Activated naive CD4-positive, alpha-beta T cell treated with anti-CD3 and anti-CD28 coated beads, Interleukin-2, amount 10 ng/mL, durations not matched to agents 7 days and 5 days (primary cell): Measurements from ENCODE around the gene DLG5.
A peak's percentile ranks its signal among the peaks of the same experiment; 100 is the strongest.

Experiments
- CTCF ChIA-PET: fragments of 350-600 bp; sonication (Branson Sonifier 250); formaldehyde crosslinking; loops from one replicate; lab custom pipeline; 2021; ENCODE audit warnings: antibody characterized with exemption; lab: Charles Lee
- DNase-seq: peaks from one replicate; pipeline ENCODE4 v3.0.0-alpha.2; 2020
- H3K27ac Mint-ChIP-seq: one replicate; pipeline ENCODE4 v1.8.0; 2021; ENCODE audit warnings: mild to moderate bottlenecking, moderate library complexity, mixed read lengths
- H3K27me3 Mint-ChIP-seq: one replicate; pipeline ENCODE4 v1.8.0; 2021; ENCODE audit warnings: mild to moderate bottlenecking, mixed read lengths
- H3K36me3 Mint-ChIP-seq: one replicate; pipeline ENCODE4 v1.8.0; 2021; ENCODE audit warnings: mixed read lengths
- H3K4me1 Mint-ChIP-seq: one replicate; pipeline ENCODE4 v1.8.0; 2021; ENCODE audit warnings: mixed read lengths
- H3K4me3 Mint-ChIP-seq: one replicate; pipeline ENCODE4 v1.8.0; 2021; ENCODE audit warnings: mild to moderate bottlenecking, moderate library complexity, mixed read lengths
- H3K9me3 Mint-ChIP-seq: one replicate; pipeline ENCODE4 v1.8.0; 2021; ENCODE audit warnings: mixed read lengths

DLG5 gene

DNA sequence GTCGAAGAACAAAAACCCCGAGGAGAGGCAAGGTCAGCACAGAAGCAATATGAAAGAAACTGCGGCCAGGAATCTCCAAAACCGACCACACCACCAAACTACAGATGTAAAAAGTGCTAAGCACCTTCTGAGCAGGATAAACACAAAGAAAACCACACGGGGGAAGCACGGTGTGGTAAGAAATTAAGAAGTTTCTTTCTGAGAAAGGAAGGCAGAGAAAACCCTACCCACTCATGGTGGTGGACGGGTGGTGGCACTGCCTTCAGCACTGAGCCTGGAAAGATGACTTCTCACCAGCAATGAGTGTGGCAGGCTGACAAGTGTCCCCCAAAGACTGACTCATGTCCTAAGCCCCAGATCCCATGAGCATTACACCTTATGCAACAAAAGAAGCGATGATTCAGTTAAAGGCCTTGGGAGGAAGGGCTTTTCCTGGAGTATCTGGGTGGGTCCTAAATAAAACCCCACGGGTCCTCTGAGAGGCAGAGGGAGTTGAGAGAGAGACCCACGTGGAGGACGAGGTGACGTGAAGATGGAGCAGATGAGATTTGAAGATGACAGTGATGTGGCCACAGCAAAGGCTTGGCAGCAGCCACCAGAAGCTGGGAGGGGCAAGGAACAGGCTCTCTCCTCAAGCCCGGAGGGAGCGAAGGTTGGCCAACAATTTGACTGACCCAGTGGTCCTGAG is 124.9 kb downstream of the DLG5 start:
- peak; percentile 55 for DNase-seq
- no peaks in the 10 kb centered on the region for H3K9me3 Mint-ChIP-seq
- no peak overlapping the region for H3K27ac Mint-ChIP-seq
- H3K27me3 Mint-ChIP-seq, result peaks cover 13% of the 10 kb centered on the region
- peaks cover 20% of the 10 kb centered on the region for H3K4me1 Mint-ChIP-seq
- CTCF ChIA-PET, result no interaction called here
- H3K4me3 Mint-ChIP-seq, result no peak overlapping the region
- H3K36me3 Mint-ChIP-seq, result peaks cover 2% of the 10 kb centered on the region

DNA sequence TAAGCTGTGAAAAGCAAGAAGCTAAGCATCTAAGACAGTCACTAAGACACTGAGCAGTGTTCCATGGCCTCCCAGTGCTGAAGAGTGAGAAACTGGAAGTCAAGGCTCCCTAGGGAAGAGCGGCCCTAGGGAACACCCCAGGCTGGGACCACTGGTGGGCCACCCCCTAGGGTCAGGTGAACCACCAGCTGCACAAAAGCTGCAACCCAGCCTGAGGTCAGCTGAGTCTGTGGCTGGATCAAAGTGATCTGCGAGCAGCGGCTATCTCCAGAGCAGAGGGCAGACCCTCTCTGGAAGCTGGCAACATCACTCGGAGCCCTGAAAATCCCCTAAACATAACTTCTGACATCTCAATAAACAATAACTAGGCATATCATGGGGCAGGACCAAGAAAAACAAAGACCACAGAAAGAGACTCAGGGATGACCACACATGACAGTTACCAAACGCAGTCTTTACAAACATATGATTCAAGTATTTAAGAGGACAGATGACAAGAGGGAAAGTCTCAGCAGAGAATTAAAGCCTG is 125.8 kb downstream of the DLG5 start:
- Mint-ChIP-seq H3K4me1 (peaks cover 20% of the 10 kb centered on the region), H3K36me3 (peaks cover 1% of the 10 kb centered on the region), H3K27me3 (peaks cover 13% of the 10 kb centered on the region), H3K4me3 (no peak overlapping the region), H3K9me3 (no peaks in the 10 kb centered on the region), H3K27ac (no peak overlapping the region)
- CTCF ChIA-PET, result no interaction called here
- no peak for DNase-seq

DNA sequence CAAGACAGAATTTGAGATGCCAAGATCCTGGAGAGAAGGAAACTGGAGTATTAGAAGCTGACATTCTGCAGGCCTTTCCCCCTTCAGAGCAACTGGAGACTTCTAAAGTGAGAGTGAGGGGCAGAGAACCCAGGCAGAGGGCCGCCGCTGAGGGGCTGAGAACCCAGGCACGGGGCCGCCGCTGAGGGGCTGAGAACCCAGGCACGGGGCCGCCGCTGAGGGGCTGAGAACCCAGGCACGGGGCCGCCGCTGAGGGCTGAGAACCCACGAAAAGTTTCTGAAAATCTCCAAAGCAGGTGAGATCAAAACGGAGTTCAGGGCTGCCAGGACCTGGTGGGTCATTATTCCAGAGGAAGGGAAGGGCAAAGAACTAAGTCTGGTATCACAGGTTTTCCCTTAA is 126.2 kb downstream of the DLG5 start:
- no peak for DNase-seq
- H3K4me1 Mint-ChIP-seq, result peaks cover 20% of the 10 kb centered on the region
- H3K4me3 Mint-ChIP-seq, result no peak overlapping the region
- no peaks in the 10 kb centered on the region for H3K36me3 Mint-ChIP-seq
- peak overlapping the region; percentile 72 for H3K27ac Mint-ChIP-seq
- no peaks in the 10 kb centered on the region for H3K9me3 Mint-ChIP-seq
- H3K27me3 Mint-ChIP-seq, result peaks cover 13% of the 10 kb centered on the region
- CTCF ChIA-PET, result no interaction called here

DNA sequence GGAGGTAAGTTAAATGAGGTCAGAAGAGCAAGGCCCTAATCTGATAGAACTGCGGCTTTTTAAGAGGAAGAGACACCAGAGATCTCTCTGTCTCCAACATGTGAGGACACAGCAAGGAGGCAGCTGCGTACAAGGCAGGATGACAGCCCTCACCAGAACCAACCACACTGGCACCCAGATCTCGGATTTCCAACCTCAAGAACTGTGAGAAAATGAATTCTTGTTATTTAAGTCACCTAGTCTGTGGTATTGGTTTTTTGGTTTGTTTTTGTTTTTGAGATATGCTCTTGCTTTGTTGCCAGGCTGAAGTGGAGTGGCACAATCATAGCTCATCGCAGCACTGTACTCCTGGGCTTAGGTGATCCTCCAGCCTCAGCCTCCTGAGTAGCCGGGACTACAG is 127.2 kb downstream of the DLG5 start:
- Mint-ChIP-seq H3K4me1 (peaks cover 20% of the 10 kb centered on the region), H3K27ac (no peak overlapping the region), H3K36me3 (no peaks in the 10 kb centered on the region), H3K27me3 (peaks cover 13% of the 10 kb centered on the region), H3K9me3 (no peaks in the 10 kb centered on the region), H3K4me3 (no peak overlapping the region)
- DNase-seq, result no peak
- CTCF ChIA-PET, result no interaction called here

DNA sequence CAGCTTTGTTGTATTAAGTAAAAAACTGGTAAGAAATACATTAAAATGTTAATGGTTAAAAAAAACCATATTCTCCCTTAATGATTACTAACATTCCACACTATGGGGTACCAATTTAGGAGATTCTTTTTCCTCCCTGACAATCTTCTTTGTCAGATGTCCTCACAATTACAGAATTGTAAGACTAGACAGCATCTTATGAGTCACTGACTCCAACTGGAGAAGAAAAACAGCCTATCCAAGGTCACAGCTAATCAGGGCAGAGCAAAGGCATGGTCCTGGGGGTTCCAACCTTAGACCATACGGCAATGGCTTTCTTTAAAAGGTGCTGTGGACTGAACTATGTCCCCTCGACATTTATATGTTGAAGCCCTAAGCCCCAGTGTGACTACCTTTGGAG is 127.6 kb downstream of the DLG5 start:
- CTCF ChIA-PET, result no interaction called here
- Mint-ChIP-seq H3K27me3 (peaks cover 13% of the 10 kb centered on the region), H3K4me1 (peaks cover 20% of the 10 kb centered on the region), H3K36me3 (no peaks in the 10 kb centered on the region), H3K27ac (no peak overlapping the region), H3K4me3 (no peak overlapping the region), H3K9me3 (no peaks in the 10 kb centered on the region)
- no peak for DNase-seq

DNA sequence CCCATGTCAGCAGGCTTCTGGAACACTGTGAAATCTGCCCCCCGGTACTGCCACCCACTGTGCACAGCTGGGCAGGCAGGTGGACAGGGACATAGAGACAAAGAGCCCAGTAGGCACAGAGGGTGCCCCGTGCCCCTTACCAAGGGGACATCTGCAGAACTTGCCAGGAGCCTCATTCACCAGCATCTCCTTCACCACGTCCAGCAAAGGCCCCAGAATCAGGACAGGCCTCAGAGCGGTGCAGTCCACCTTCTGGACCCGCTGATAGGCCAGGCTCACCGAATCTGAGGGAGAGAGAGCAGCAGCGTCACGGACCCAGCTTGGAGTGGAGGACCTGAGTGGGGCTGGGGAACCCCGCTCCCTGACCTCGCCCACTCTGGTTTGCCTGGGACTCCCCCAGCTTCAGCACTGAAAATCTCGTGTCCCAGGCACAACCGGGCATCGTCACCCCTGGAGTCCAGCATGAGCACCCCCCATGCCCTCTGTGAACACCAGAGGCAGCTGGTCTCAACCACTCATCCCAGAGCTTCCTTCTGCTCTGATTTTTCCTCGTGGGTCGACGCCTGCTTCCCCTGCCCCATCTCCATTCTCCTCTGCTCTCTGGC is 130.1 kb downstream of the DLG5 start:
- H3K27ac Mint-ChIP-seq, result no peak overlapping the region
- H3K4me1 Mint-ChIP-seq, result peaks cover 11% of the 10 kb centered on the region
- H3K27me3 Mint-ChIP-seq, result peaks cover 8% of the 10 kb centered on the region
- no peak for DNase-seq
- no peaks in the 10 kb centered on the region for H3K9me3 Mint-ChIP-seq
- H3K4me3 Mint-ChIP-seq, result no peak overlapping the region
- CTCF ChIA-PET, result no interaction called here
- no peaks in the 10 kb centered on the region for H3K36me3 Mint-ChIP-seq

DNA sequence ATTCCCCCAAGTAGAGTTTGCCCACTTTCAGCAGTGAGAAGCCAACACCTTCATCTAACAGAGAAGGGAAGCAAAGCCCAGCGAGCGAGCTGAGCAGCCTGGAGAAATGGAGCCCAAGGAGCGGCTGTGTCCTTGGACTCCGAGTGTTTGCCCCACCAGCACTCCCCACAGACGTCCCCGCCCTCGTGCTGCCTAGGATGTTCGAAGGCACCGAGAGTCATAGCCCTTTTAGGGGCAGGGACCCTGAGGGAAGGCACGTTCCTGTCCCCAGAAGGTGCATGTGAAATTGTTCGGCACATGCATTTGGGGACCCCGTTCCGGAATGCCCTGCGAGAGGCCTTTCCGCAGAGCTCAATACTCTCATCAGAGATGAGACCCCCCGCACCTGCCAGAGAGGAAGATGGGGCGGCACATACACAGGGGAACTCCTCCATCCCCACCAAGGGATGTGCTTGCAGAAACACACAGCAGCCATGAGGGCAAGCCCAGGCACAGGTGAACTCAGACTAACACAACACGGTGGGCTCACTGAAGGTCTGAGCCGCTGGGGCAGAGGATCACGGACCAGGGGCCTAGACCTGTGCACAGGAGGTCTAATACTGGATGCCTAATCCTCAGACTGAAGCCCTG is 131.0 kb downstream of the DLG5 start:
- CTCF ChIA-PET, result no interaction called here
- H3K4me3 Mint-ChIP-seq, result no peak overlapping the region
- DNase-seq, result no peak
- peaks cover 8% of the 10 kb centered on the region for H3K27me3 Mint-ChIP-seq
- no peaks in the 10 kb centered on the region for H3K36me3 Mint-ChIP-seq
- H3K4me1 Mint-ChIP-seq, result peaks cover 4% of the 10 kb centered on the region
- H3K9me3 Mint-ChIP-seq, result no peaks in the 10 kb centered on the region
- H3K27ac Mint-ChIP-seq, result no peak overlapping the region

DNA sequence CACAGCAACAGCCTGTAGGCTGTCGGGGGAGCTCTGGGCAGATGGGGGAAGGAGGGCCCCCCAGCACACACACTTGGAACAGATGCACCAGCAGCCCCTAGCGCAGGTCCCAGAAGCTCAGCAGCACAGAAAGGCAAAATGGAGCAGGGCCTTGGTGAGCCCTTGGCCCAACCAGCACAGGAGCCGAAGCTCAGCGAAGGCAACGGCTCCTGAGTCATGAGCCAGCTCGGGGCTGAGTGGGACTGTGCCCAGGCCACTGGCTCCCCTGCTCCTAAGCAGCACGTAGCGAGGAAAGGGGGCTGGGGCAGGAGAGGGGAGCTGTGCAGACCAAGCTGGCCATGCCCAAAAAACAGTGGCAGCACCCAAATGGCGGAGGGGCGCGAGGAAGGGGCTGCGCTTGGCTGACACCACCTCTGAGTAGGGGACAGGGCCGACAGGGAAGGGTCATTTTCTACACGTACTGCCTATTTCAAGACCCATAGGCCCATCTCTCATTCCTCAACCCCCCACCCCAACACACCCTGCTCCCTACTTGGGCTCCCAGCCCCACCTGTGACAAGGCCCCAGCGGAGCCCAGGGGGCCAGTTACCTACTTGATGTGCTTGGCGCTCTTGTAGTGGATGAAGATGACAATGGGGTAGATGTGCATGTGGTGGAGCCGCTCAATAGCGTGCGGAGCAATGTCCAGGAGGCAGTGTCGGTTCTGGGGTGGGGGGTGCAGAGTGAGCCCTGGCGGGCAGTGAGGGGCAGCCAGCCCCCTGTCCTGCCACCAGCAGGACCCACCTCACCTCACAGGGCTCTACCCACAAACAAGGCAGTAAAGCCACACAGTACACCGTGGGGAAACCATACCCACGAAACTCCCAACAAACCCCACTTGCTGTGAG is 132.1 kb downstream of the DLG5 start:
- H3K27ac Mint-ChIP-seq, result no peak overlapping the region
- CTCF ChIA-PET, result no interaction called here
- no peaks in the 10 kb centered on the region for H3K9me3 Mint-ChIP-seq
- H3K27me3 Mint-ChIP-seq, result peaks cover 8% of the 10 kb centered on the region
- H3K36me3 Mint-ChIP-seq, result no peaks in the 10 kb centered on the region
- H3K4me3 Mint-ChIP-seq, result no peak overlapping the region
- no peaks in the 10 kb centered on the region for H3K4me1 Mint-ChIP-seq
- DNase-seq, result no peak

DNA sequence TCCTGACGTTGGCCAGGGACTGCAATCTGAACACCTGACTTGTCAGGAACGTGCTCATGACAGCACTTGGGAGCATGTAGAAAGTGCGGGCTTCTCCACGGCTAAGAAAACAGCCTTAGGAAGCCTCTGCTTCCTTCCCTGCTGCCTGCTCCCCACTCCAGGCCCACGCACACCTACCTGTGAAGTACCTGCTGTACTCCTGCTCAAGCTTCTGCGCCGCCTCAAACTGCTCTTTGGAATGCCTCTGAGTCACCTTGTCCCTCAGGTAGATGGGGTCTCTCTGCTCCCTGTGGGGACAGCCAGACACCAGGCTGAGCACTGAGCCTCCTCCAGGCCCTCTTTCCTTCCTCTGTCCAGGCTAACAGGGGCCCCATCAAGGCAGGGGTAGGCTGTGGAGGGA is 132.7 kb downstream of the DLG5 start:
- CTCF ChIA-PET, result interaction anchor here (1.1 kb wide), 1 partner anchor 44 kb away, joined by 3 read pairs; no protein-coding TSS in a partner anchor
- no peaks in the 10 kb centered on the region for H3K4me1 Mint-ChIP-seq
- no peaks in the 10 kb centered on the region for H3K9me3 Mint-ChIP-seq
- H3K4me3 Mint-ChIP-seq, result no peak overlapping the region
- H3K36me3 Mint-ChIP-seq, result no peaks in the 10 kb centered on the region
- peaks cover 4% of the 10 kb centered on the region for H3K27me3 Mint-ChIP-seq
- no peak for DNase-seq
- H3K27ac Mint-ChIP-seq, result no peak overlapping the region

DNA sequence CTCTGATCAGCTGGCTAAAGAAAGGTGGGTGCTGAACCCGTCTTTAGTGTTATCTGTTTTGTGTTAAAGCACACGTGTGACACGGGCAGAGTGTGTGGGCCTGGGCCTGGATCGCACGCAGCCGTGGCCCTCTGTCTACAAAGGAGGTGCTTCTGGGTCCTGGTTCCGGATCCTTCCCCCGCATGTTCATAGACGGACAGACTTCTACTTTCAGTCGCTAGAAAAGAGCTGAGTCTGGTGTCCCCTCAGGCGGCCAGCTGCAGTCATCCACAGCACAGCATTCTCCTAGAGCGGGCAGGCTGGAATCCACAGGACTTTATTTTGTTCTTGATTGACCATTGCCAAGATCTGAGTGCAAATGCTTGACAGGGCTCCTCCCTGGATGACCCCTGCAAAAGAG is 134.4 kb downstream of the DLG5 start:
- CTCF ChIA-PET, result no interaction called here
- H3K4me1 Mint-ChIP-seq, result no peaks in the 10 kb centered on the region
- H3K9me3 Mint-ChIP-seq, result no peaks in the 10 kb centered on the region
- H3K36me3 Mint-ChIP-seq, result no peaks in the 10 kb centered on the region
- H3K27me3 Mint-ChIP-seq, result no peaks in the 10 kb centered on the region
- no peak overlapping the region for H3K27ac Mint-ChIP-seq
- H3K4me3 Mint-ChIP-seq, result no peak overlapping the region
- DNase-seq, result no peak

DNA sequence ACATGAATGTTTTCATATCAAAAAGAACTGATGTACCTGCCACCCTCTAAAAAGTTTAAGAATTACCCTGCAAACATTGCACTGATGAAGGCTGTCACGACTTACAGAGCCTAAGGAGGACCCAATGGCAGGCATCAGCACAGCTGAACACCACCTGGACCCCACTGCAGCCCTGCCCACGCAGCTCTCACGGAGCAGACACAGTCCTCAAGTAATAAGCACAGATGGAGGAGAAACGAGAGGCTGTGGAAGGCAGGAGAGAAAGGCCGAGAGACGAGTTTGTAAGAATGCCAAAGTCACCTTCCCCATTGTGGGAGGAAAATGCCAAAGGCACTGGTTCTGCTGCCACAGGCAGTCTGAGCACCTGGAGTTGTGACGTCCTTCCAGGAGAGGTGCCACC is 135.0 kb downstream of the DLG5 start:
- DNase-seq, result no peak
- CTCF ChIA-PET, result no interaction called here
- Mint-ChIP-seq H3K4me3 (no peak overlapping the region), H3K36me3 (no peaks in the 10 kb centered on the region), H3K4me1 (no peaks in the 10 kb centered on the region), H3K9me3 (no peaks in the 10 kb centered on the region), H3K27me3 (no peaks in the 10 kb centered on the region), H3K27ac (no peak overlapping the region)

DNA sequence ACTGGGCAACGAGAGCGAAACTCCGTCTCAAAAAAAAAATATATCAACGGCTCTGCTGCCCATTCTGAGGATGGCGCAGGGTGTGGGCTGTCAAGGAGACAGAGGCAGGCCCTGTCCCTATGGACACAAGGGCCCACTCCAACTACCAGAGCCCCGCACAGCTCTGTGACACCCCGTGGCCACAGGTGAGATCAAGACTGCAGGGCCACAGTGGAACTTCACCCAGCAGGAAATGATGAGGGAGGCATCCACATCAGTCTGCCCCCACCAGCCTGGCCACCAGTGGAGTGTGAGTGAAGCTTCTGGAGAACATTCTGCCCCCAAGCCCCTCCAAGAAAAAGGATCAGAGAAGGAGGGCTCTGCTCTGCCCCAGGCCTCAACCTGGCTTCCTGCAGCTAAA is 136.7 kb downstream of the DLG5 start:
- no peaks in the 10 kb centered on the region for H3K36me3 Mint-ChIP-seq
- no peak overlapping the region for H3K4me3 Mint-ChIP-seq
- H3K27me3 Mint-ChIP-seq, result peaks cover 6% of the 10 kb centered on the region
- no peaks in the 10 kb centered on the region for H3K9me3 Mint-ChIP-seq
- DNase-seq, result no peak
- CTCF ChIA-PET, result no interaction called here
- H3K27ac Mint-ChIP-seq, result no peak overlapping the region
- H3K4me1 Mint-ChIP-seq, result no peaks in the 10 kb centered on the region

DNA sequence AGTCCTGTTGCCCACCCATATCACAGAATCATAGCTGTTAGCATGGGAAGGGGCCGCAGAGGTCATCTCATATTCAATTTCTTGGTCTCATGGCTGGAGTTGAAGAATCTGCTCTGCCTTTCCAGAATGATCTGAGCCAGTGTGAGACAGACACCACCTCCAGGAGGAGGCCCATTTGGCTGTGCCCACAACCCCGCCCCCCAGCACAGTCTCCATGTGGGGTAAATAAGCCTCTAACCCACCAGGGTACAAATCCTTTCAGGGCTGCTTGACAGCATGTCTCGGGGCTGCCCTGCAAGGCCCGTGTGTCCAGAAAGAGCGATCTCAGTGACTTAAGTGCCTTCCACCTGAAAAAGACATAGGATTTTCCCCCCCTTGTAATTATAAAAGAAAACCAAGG is 137.5 kb downstream of the DLG5 start:
- Mint-ChIP-seq H3K9me3 (no peaks in the 10 kb centered on the region), H3K27ac (no peak overlapping the region), H3K36me3 (no peaks in the 10 kb centered on the region), H3K27me3 (peaks cover 6% of the 10 kb centered on the region), H3K4me1 (no peaks in the 10 kb centered on the region), H3K4me3 (no peak overlapping the region)
- no peak for DNase-seq
- CTCF ChIA-PET, result no interaction called here

DNA sequence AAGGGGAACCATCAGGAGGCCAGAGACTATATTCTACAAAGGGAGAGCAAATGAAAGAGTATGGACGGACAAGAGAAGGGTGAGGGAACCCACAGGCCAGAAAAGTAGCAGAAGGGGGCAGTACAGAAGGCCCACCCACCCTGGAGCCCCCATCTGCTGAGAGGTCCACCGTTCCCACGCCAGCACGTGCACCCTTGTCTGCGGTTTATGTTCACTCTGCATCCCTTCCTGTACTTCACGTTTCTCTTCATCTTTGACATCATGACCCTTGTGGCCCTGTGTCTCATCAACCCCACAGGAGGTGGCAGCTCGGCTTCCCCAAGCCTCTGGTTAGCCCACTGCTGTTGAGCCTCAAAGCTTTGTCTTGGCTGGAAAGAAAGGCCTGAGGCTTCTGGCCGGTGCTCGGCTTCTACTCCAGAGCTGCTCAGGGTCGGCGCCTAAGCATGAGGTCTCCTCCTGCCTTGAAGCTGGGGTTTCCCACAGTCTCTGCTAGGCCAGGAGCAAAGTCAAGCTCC is 138.0 kb downstream of the DLG5 start:
- H3K4me3 Mint-ChIP-seq, result no peak overlapping the region
- H3K27ac Mint-ChIP-seq, result no peak overlapping the region
- no peaks in the 10 kb centered on the region for H3K9me3 Mint-ChIP-seq
- H3K4me1 Mint-ChIP-seq, result no peaks in the 10 kb centered on the region
- H3K27me3 Mint-ChIP-seq, result peaks cover 6% of the 10 kb centered on the region
- H3K36me3 Mint-ChIP-seq, result no peaks in the 10 kb centered on the region
- CTCF ChIA-PET, result no interaction called here
- DNase-seq, result no peak
